IMR-90 (cell line): ENCODE measurements around the gene CDKN3. TPM values are rescaled to one million over a fixed set of nuclear protein-coding genes. Genes with fewer than 3 reads are reported as not detected.

ENCODE experiments used
- ATAC-seq: fragments of 200-7000 bp; cut with Tn5 transposase; 2 replicates; pipeline ENCODE4 v1.9.1; 2020; ENCODE audit warnings: low read depth, mild to moderate bottlenecking, moderate library complexity
- BruUV-seq: library from RNA; stranded (reverse); fragments of 400-500 nt; replicated peaks from 2 replicates; lab custom pipeline; 2021; lab: Mats Ljungman, UMichigan
- CTCF ChIA-PET: fragments of 300-600 bp; formaldehyde crosslinking; extraction: SDS; loops from one replicate; lab custom pipeline; 2021; ENCODE audit warnings: antibody characterized with exemption; lab: Yijun Ruan, JAX
- POLR2A ChIA-PET: fragments of 300-600 bp; sonication (Branson Sonifier 250); formaldehyde crosslinking; loops from one replicate; lab custom pipeline; 2022; ENCODE audit warnings: antibody characterized with exemption; ENCODE audit not compliant: unreplicated experiment; lab: Charles Lee
- DNase-seq: peaks from one replicate; pipeline ENCODE4 v3.0.0; 2013
- H2AFZ ChIP-seq: replicated peaks from 2 replicates; pipeline ENCODE3; 2013; ENCODE audit warnings: low read length, mild to moderate bottlenecking; ENCODE audit not compliant: poor library complexity
- H2AK5ac ChIP-seq: 2 replicates; pipeline ENCODE4 v1.6.1; 2013; ENCODE audit warnings: low read depth, low read length, inconsistent platforms
- H2AK9ac ChIP-seq: replicated peaks from 2 replicates; pipeline ENCODE3; 2013; ENCODE audit warnings: mild to moderate bottlenecking, low read depth, low read length, moderate library complexity; ENCODE audit not compliant: poor library complexity
- H2BK120ac ChIP-seq: 2 replicates; pipeline ENCODE4 v1.6.1; 2013; ENCODE audit warnings: low read depth, low read length, inconsistent platforms
- H2BK15ac ChIP-seq: 3 replicates; pipeline ENCODE4 v1.6.1; 2013; ENCODE audit warnings: low read depth, low read length, inconsistent platforms
- H2BK20ac ChIP-seq: 2 replicates; pipeline ENCODE4 v1.6.1; 2013; ENCODE audit warnings: low read depth, mild to moderate bottlenecking, inconsistent platforms, low read length, moderate library complexity
- H2BK5ac ChIP-seq: 2 replicates; pipeline ENCODE4 v1.6.1; 2013; ENCODE audit warnings: mild to moderate bottlenecking, low read depth, low read length, inconsistent platforms; ENCODE audit not compliant: poor library complexity, severe bottlenecking
- H3K14ac ChIP-seq: replicated peaks from 2 replicates; pipeline ENCODE4 v1.6.1; 2013; ENCODE audit warnings: low read depth, low read length, inconsistent platforms
- H3K18ac ChIP-seq: 2 replicates; pipeline ENCODE4 v1.6.1; 2013; ENCODE audit warnings: low read depth, low read length, control low read depth
- H3K23ac ChIP-seq: 2 replicates; pipeline ENCODE4 v1.6.1; 2013; ENCODE audit warnings: low read depth, low read length, inconsistent platforms
- H3K27ac ChIP-seq: 2 replicates; pipeline ENCODE4 v1.5.1; 2013; ENCODE audit warnings: mild to moderate bottlenecking, control low read depth, low read length; ENCODE audit not compliant: insufficient read depth
- H3K27me3 ChIP-seq: 2 replicates; pipeline ENCODE4 v1.6.1; 2013; ENCODE audit warnings: low read length; ENCODE audit not compliant: control insufficient read depth, insufficient read depth
- H3K36me3 ChIP-seq: 2 replicates; pipeline ENCODE4 v1.6.1; 2013; ENCODE audit warnings: low read length, mixed read lengths; ENCODE audit not compliant: control insufficient read depth, insufficient read depth
- H3K4ac ChIP-seq: 2 replicates; pipeline ENCODE4 v1.6.1; 2013; ENCODE audit warnings: low read depth, low read length, inconsistent platforms
- H3K4me1 ChIP-seq: 2 replicates; pipeline ENCODE4 v1.6.1; 2013; ENCODE audit warnings: low read length, mixed read lengths; ENCODE audit not compliant: control insufficient read depth, insufficient read depth
- H3K4me2 ChIP-seq: 2 replicates; pipeline ENCODE4 v1.6.1; 2013; ENCODE audit warnings: low read depth, mild to moderate bottlenecking, control low read depth, low read length, moderate library complexity
- H3K4me3 ChIP-seq: 2 replicates; pipeline ENCODE4 v1.5.1; 2013; ENCODE audit warnings: low read depth, mild to moderate bottlenecking, control low read depth, low read length, moderate library complexity; ENCODE audit not compliant: insufficient read depth
- H3K56ac ChIP-seq: 2 replicates; pipeline ENCODE4 v1.6.1; 2013; ENCODE audit warnings: low read length, inconsistent platforms; ENCODE audit not compliant: insufficient read depth; ENCODE audit errors: extremely low read depth
- H3K79me1 ChIP-seq, 2 experiments: 2 replicates each; pipeline ENCODE4 v1.6.1; 2013; ENCODE audit warnings: low read length in 2 of 2, inconsistent platforms in 1 of 2, low read depth in 1 of 2
- H3K9ac ChIP-seq: 2 replicates; pipeline ENCODE4 v1.6.1; 2013; ENCODE audit warnings: low read depth, low read length, control low read depth
- H3K9me1 ChIP-seq: 2 replicates; pipeline ENCODE4 v1.6.1; 2013; ENCODE audit warnings: low read length, inconsistent platforms; ENCODE audit not compliant: insufficient read depth
- H3K9me3 ChIP-seq: 2 replicates; pipeline ENCODE4 v1.6.1; 2013; ENCODE audit warnings: low read length; ENCODE audit not compliant: control insufficient read depth, insufficient read depth
- H4K20me1 ChIP-seq: 2 replicates; pipeline ENCODE4 v1.6.1; 2013; ENCODE audit warnings: low read length, inconsistent platforms; ENCODE audit not compliant: insufficient read depth
- H4K5ac ChIP-seq: 2 replicates; pipeline ENCODE4 v1.6.1; 2013; ENCODE audit warnings: mild to moderate bottlenecking, low read depth, low read length, control low read depth
- H4K8ac ChIP-seq, 2 experiments: 2 replicates each; pipeline ENCODE4 v1.6.1; 2013; ENCODE audit warnings: low read depth in 2 of 2, low read length in 2 of 2, control low read depth in 1 of 2, inconsistent platforms in 1 of 2
- H4K91ac ChIP-seq: 2 replicates; pipeline ENCODE4 v1.6.1; 2013; ENCODE audit warnings: low read depth, low read length, inconsistent platforms; ENCODE audit not compliant: insufficient read depth
- SMC3 ChIP-seq: fragments of 150-350 bp; IDR thresholded peaks from 2 replicates; pipeline ENCODE4 v1.6.1; 2016; ENCODE audit warnings: low read depth, mild to moderate bottlenecking, antibody characterized with exemption, low read length, moderate library complexity
- dilution Hi-C: fragments of 300-500 bp; cut with HindIII; formaldehyde crosslinking; loops from one replicate; pipeline ENCODE4 v1.14.3; 2018; ENCODE audit warnings: low sequenced_read_pairs; ENCODE audit not compliant: unreplicated experiment
- in situ Hi-C: fragments of 300-500 bp; cut with MboI; formaldehyde crosslinking; loops from 3 replicates; pipeline ENCODE4 v1.14.3; 2019; ENCODE audit warnings: low sequenced_read_pairs, inconsistent platforms, mixed read lengths
- intact Hi-C: fragments of 100-400 bp; cut with micrococcal nuclease; formaldehyde crosslinking; loops from 2 replicates; pipeline ENCODE4 v1.10.0; 2022
- polyA plus RNA-seq, 3 experiments: library from polyadenylated mRNA; depleted of rRNA; stranded (reverse); fragments of >200 nt; gene quantifications; 2 replicates each; pipeline ENCODE4 v1.2.3, GENCODE V29; 2012; ENCODE audit warnings: low replicate concordance in 1 of 3
- total RNA-seq: library from RNA; depleted of rRNA; stranded (reverse); fragments of >200 nt; gene quantifications from 2 replicates; pipeline ENCODE4 v1.2.3, GENCODE V29; 2012; rRNA removed

CDKN3 gene
- total and polyA plus RNA-seq, 2 of the 4 experiments (the other 2 are of a cell fraction): 38.9 to 48.9 TPM

DNA sequence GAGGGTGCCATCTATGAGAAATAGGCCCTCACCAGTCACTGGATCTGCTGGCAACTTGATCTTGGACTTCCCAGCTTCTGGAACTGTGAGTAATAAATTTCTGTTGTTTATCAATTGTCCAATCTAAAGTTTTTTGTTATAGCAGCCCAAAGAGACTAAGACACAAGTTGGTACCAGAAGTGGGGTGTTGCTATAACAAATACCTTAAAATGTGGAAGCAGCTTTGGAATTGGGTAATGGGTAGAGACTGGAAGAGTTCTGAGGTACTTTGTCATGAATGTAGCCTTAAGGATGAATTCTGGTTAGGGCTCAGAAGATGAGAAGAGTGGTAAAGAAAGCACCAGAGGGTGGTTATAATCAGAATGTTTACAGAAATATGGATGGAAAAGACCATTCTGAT is 70.5 kb downstream of the CDKN3 start:
- in situ Hi-C loops: no loop called here
- dilution Hi-C loops: no loop called here
- Histone ChIP-seq H3K9me3 (peaks cover 5% of the 10 kb centered on the region; the same call in 1 of the 2 replicates), H4K91ac (no peak overlapping the region), H3K9me1 (no peaks in the 10 kb centered on the region), H2BK5ac (no peak overlapping the region), H3K4ac (no peak overlapping the region), H3K27ac (no peak overlapping the region), H3K23ac (no peak overlapping the region), H3K9ac (no peak overlapping the region), H3K79me1 (no peaks in the 10 kb centered on the region), H2AFZ (no peak overlapping the region), H3K27me3 (no peaks in the 10 kb centered on the region; the same call in 1 of the 2 replicates), H3K18ac (no peak overlapping the region), H3K56ac (no peak overlapping the region), H2BK120ac (no peak overlapping the region), H2BK20ac (no peak overlapping the region), H3K4me1 (no peaks in the 10 kb centered on the region), H3K4me3 (no peak overlapping the region), H2AK9ac (no peak overlapping the region), H4K5ac (no peak overlapping the region), H2BK15ac (no peak overlapping the region), H3K4me2 (no peak overlapping the region), H4K20me1 (no peaks in the 10 kb centered on the region), H3K14ac (no peak overlapping the region), H4K8ac (no peak overlapping the region), H3K36me3 (peaks cover 3% of the 10 kb centered on the region), H2AK5ac (no peak overlapping the region)
- CTCF ChIA-PET: no interaction called here
- ATAC-seq (no peak), DNase-seq (no peak)
- no TSS peak for BruUV-seq
- no peak for TF ChIP-seq SMC3
- POLR2A ChIA-PET: no interaction called here
- intact Hi-C loops: no loop called here

Other genes with a start within 250 kb of the CDKN3 start
- 134 and 244 TPM in 2 replicates for gene CNIH1, start 44.4 kb downstream of the CDKN3 start, total RNA-seq
- 138 and 284 TPM in 2 replicates for gene CNIH1, start 44.4 kb downstream of the CDKN3 start, polyA plus RNA-seq (2012; rRNA removed)
- 59.1 and 123 TPM in 2 replicates for gene GMFB, start 92.0 kb downstream of the CDKN3 start, total RNA-seq
- 14.1 and 22.4 TPM in 2 replicates for gene GMFB, start 92.0 kb downstream of the CDKN3 start, polyA plus RNA-seq (2012; rRNA removed)
- 13.8 and 15.3 TPM in 2 replicates for gene CGRRF1, start 112.9 kb downstream of the CDKN3 start, total RNA-seq
- gene CGRRF1, start 112.9 kb downstream of the CDKN3 start, polyA plus RNA-seq (2012; rRNA removed): 5.1 and 6.0 TPM in 2 replicates
- 36.7 and 38.2 TPM in 2 replicates for gene SAMD4A, start 170.1 kb downstream of the CDKN3 start, total RNA-seq
- 20.0 and 22.9 TPM in 2 replicates for gene SAMD4A, start 170.1 kb downstream of the CDKN3 start, polyA plus RNA-seq (2012; rRNA removed)